ENCODE results near the gene PAX5.

PAX5 gene

DNA sequence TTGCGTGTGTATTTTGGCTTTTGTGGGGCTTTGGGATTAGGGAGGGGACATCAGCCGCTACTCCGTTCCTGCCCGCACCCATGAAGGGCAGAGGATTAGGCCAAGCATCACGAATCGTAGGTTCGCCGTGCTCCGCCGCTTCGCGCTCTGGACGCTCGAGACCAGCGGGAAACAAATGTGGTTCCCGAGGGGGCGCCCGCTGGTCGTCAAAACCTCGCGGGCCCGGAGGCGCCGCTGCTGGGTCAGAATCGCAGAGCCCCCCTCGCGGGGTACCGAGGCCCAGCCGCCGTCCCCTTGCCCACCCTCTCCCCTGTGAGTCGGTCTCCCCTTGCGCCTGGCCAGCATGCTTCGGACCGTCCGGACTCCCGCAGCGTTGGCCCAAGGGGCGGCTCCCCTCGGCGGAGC, 2.3 kb upstream of the PAX5 start:
- Histone ChIP-seq H3K4me1 (ENCODE audit: control insufficient read depth, low read depth, low read length) (peaks cover 19% of the 10 kb centered on the region), H3K36me3 (ENCODE audit: control insufficient read depth, low read depth, low read length) (no peaks in the 10 kb centered on the region), H3K27me3 (ENCODE audit: control insufficient read depth, insufficient read depth, low read length) (peaks cover 100% of the 10 kb centered on the region), H3K9ac (ENCODE audit: low read length) (no peak overlapping the region), H3K27ac (ENCODE audit: low read length) (no peak overlapping the region), H3K9me3 (ENCODE audit: control insufficient read depth, low read depth, low read length) (no peaks in the 10 kb centered on the region), H3K4me3 (ENCODE audit: low read length) (peak overlapping the region; percentile 69)

DNA sequence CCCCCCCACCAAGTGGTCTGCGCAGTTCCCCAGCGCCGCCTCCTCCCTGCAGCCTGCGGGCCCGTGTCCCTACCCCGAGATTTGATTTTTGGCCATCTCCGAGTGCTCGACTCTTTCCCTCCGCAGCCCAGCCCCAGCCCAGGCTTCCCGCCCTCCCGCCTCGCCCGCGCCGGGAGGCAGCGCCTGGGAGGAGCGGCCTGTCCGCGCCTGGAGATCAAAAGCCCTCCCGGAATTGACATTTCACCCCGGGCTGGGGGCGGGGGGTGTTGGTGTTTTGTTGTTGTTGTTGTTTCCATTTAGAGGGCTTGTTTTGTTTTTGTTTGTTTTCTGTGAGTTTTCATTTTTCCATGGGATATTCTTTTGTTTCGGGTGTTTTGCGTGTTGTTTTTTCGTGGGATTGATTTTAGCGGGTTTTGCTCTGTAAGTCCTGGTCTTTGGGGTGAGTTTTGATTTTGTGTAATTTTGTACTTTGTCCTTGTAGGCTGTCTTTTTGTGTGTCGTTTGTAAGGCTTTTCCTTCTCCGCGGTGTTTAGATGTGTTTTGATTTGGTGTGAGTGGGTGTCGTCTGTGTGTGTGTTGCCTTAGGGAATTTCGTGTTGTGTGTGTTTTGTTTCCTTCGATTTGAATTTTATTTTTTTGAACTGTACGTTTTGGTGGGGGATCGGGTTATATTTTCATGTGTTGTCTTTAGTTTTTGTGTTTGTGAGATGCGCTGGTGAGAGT, 1.7 kb upstream of the PAX5 start:
- Histone ChIP-seq H3K4me1 (ENCODE audit: control insufficient read depth, low read depth, low read length) (peaks cover 19% of the 10 kb centered on the region), H3K4me3 (ENCODE audit: low read length) (peak overlapping the region; percentile 69), H3K27me3 (ENCODE audit: control insufficient read depth, insufficient read depth, low read length) (peaks cover 100% of the 10 kb centered on the region), H3K36me3 (ENCODE audit: control insufficient read depth, low read depth, low read length) (no peaks in the 10 kb centered on the region), H3K9ac (ENCODE audit: low read length) (no peak overlapping the region), H3K27ac (ENCODE audit: low read length) (no peak overlapping the region), H3K9me3 (ENCODE audit: control insufficient read depth, low read depth, low read length) (no peaks in the 10 kb centered on the region)

DNA sequence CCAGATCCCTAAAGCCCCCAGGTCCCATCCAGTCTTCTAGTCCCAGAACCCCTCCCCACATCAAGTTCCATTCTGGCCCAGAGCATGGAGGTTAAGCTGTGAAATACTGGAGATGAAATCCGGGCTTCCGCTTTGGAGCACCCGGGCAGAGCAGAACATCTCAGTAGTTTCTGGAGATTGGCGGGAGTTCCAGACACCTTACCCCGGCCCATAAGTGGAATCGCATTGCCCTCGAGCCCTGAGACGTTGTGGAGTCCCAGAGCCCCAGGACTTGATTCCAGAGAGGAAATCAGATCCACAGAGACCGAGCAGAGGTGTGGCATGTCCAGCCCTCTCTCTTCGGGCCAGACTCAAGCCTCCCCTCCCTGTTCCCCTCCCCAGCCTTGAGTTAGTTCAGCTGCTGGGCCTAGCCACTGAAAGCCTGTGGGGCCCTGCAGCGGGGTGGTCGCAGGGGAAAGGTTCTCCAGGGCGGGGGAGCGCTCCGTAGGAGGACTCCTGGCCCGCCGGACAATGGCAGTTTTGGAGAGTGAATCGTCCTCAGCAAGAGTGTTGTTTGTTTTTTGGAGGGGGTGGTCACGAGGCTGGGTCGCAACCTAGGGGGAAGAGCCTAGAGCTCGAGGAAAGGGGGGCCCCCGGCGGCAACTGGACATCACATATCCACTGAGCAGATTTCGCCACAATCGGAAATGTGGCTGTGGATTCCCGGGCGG, 1.0 kb upstream of the PAX5 start:
- Histone ChIP-seq H3K36me3 (ENCODE audit: control insufficient read depth, low read depth, low read length) (no peaks in the 10 kb centered on the region), H3K4me1 (ENCODE audit: control insufficient read depth, low read depth, low read length) (peaks cover 23% of the 10 kb centered on the region), H3K9me3 (ENCODE audit: control insufficient read depth, low read depth, low read length) (no peaks in the 10 kb centered on the region), H3K4me3 (ENCODE audit: low read length) (peak overlapping the region; percentile 69), H3K27me3 (ENCODE audit: control insufficient read depth, insufficient read depth, low read length) (peaks cover 100% of the 10 kb centered on the region), H3K9ac (ENCODE audit: low read length) (no peak overlapping the region), H3K27ac (ENCODE audit: low read length) (no peak overlapping the region)

DNA sequence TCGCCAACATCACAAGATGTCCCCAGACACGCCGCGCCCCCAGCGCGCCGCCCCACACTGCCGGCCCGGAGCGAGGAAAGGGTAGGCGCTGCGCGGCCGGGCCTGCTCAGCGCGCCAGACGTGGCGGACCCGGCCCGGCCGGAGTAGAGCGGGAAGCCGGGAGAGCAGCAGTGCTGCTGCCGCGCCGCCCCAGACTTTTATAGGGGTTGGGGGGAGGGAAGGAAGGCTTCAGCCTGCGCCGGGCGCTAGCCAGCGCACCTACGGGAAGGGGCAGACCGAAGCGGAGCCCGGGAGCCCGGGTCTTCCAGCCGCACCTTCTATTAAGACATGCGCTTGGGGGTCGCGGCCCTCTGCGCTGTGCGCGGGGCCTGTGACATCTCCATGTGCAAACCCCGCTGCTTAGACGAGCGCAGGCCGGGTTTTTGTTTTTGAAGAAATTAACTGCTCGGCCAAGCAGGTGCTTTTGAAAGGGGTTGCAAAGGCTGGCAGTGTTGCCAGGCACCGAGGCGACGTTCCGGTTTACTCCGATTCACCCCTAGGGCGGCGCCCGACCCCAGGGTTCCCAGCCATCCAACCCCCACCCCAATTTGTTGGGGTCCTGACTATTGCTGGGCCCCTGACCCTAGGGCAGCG, 353 bp upstream of the PAX5 start:
- Histone ChIP-seq H3K27ac (ENCODE audit: low read length) (no peak overlapping the region), H3K9me3 (ENCODE audit: control insufficient read depth, low read depth, low read length) (no peaks in the 10 kb centered on the region), H3K27me3 (ENCODE audit: control insufficient read depth, insufficient read depth, low read length) (peaks cover 100% of the 10 kb centered on the region), H3K4me1 (ENCODE audit: control insufficient read depth, low read depth, low read length) (peaks cover 30% of the 10 kb centered on the region), H3K4me3 (ENCODE audit: low read length) (peak overlapping the region; percentile 69), H3K9ac (ENCODE audit: low read length) (no peak overlapping the region), H3K36me3 (ENCODE audit: control insufficient read depth, low read depth, low read length) (no peaks in the 10 kb centered on the region)

DNA sequence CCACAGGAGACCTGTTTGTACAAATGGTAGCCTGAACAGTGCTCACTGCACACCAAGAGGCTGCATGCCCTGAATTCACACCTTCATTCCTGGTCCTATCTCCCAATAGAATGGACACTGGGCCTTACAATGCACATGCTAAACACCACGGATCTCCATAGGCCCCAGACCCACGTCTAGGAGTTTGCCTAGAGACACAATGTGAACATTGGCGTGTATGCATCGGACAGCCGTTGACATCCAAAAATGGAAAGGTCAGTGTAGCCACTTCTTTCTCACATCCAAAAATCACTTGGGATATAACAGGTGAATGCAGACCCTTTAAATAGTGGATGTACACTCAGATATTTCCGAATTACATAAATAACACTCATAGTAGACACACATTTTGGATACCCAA, 927 bp downstream of the PAX5 start:
- no peak overlapping the region for H3K9ac ChIP-seq (ENCODE audit: low read length)
- peaks cover 34% of the 10 kb centered on the region for H3K4me1 ChIP-seq (ENCODE audit: control insufficient read depth, low read depth, low read length)
- H3K36me3 ChIP-seq (ENCODE audit: control insufficient read depth, low read depth, low read length): no peaks in the 10 kb centered on the region
- H3K9me3 ChIP-seq (ENCODE audit: control insufficient read depth, low read depth, low read length): no peaks in the 10 kb centered on the region
- H3K27ac ChIP-seq (ENCODE audit: low read length): no peak overlapping the region
- no peak overlapping the region for H3K4me3 ChIP-seq (ENCODE audit: low read length)
- peaks cover 100% of the 10 kb centered on the region for H3K27me3 ChIP-seq (ENCODE audit: control insufficient read depth, insufficient read depth, low read length)

DNA sequence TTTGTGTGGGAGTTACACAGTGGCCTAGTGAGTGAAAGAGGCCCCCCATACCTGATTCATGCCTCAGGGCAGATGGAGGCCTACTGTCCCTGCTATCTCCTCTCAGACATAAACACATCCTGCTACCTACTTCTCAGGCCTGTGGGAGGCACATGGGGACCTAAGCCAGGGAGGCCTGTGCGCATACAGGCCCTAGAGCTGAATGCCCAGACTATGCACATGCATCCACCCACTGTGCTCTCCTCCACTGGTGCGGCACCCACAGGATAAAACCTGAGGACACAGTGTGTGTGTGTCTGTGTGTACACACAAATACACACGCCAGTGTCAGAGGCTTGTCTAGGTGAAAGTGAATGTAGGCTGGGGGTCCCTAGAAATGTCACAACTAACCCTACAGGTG, 1.4 kb downstream of the PAX5 start:
- Histone ChIP-seq H3K27me3 (ENCODE audit: control insufficient read depth, insufficient read depth, low read length) (peaks cover 100% of the 10 kb centered on the region), H3K9ac (ENCODE audit: low read length) (no peak overlapping the region), H3K9me3 (ENCODE audit: control insufficient read depth, low read depth, low read length) (no peaks in the 10 kb centered on the region), H3K27ac (ENCODE audit: low read length) (no peak overlapping the region), H3K4me3 (ENCODE audit: low read length) (no peak overlapping the region), H3K36me3 (ENCODE audit: control insufficient read depth, low read depth, low read length) (no peaks in the 10 kb centered on the region), H3K4me1 (ENCODE audit: control insufficient read depth, low read depth, low read length) (peaks cover 32% of the 10 kb centered on the region)

DNA sequence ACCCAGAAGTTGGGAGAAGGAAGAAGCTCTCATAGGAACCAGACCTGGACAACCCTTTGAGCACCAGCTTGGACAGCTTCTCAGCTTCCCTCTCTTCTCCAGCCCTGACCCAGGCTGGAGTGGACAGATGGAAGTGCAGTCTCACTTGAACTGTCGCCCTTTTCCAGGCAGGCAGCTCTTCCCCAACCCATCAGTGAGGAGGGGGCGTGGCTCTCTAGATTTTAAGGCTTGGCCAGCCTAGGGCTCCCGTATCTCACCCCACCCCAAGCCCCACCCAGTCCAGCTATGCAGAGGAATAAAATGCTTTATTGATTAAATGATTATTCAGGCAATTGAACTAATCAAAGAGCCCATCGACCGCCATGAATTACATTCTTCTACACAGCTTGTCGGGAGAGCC, 2.2 kb downstream of the PAX5 start:
- H3K9ac ChIP-seq (ENCODE audit: low read length): no peak overlapping the region
- H3K27ac ChIP-seq (ENCODE audit: low read length): no peak overlapping the region
- H3K4me1 ChIP-seq (ENCODE audit: control insufficient read depth, low read depth, low read length): peaks cover 32% of the 10 kb centered on the region
- no peaks in the 10 kb centered on the region for H3K36me3 ChIP-seq (ENCODE audit: control insufficient read depth, low read depth, low read length)
- H3K27me3 ChIP-seq (ENCODE audit: control insufficient read depth, insufficient read depth, low read length): peaks cover 98% of the 10 kb centered on the region
- H3K4me3 ChIP-seq (ENCODE audit: low read length): no peak overlapping the region
- H3K9me3 ChIP-seq (ENCODE audit: control insufficient read depth, low read depth, low read length): no peaks in the 10 kb centered on the region

DNA sequence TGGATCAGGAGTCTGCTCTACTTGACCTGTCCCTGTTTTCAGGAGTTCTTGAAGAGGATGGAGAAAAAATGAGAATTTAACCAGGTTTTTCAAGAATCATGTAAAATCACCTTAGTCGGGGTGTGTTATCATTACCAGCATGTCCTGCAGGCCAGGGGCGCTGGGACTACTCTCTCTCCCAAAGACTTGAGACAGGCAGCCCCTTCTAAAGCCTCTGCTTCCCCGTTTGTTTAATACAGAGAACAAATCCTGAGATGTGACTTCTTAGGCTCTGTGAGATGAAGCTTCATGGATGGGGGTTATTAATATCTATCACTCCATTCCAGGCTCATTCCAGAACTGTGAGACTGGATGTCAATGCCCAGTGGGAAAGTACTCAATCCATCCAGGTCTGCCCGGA, 3.0 kb downstream of the PAX5 start:
- no peak overlapping the region for H3K9ac ChIP-seq (ENCODE audit: low read length)
- no peaks in the 10 kb centered on the region for H3K9me3 ChIP-seq (ENCODE audit: control insufficient read depth, low read depth, low read length)
- H3K4me3 ChIP-seq (ENCODE audit: low read length): no peak overlapping the region
- H3K36me3 ChIP-seq (ENCODE audit: control insufficient read depth, low read depth, low read length): no peaks in the 10 kb centered on the region
- H3K27ac ChIP-seq (ENCODE audit: low read length): no peak overlapping the region
- peaks cover 98% of the 10 kb centered on the region for H3K27me3 ChIP-seq (ENCODE audit: control insufficient read depth, insufficient read depth, low read length)
- H3K4me1 ChIP-seq (ENCODE audit: control insufficient read depth, low read depth, low read length): peaks cover 31% of the 10 kb centered on the region

DNA sequence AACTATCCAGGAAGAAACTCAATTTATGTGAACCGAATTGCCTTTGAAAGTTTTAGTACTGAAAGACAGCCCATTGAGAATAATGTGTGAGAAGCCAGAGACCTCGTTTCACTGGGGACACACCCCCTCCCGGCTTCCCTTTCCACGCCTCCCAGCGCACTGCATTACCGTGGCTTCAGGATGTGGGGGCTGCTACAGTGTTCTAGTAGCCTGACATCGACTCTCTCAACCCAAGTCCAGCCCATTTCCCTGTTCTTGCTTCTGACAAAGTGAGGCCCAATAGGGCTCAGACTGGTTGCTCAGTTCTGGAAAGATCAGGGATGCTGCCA, 3.5 kb downstream of the PAX5 start:
- no peaks in the 10 kb centered on the region for H3K36me3 ChIP-seq (ENCODE audit: control insufficient read depth, low read depth, low read length)
- H3K9me3 ChIP-seq (ENCODE audit: control insufficient read depth, low read depth, low read length): no peaks in the 10 kb centered on the region
- H3K9ac ChIP-seq (ENCODE audit: low read length): no peak overlapping the region
- H3K27me3 ChIP-seq (ENCODE audit: control insufficient read depth, insufficient read depth, low read length): peaks cover 98% of the 10 kb centered on the region
- peaks cover 32% of the 10 kb centered on the region for H3K4me1 ChIP-seq (ENCODE audit: control insufficient read depth, low read depth, low read length)
- peak overlapping the region; percentile 58 for H3K4me3 ChIP-seq (ENCODE audit: low read length)
- H3K27ac ChIP-seq (ENCODE audit: low read length): no peak overlapping the region

DNA sequence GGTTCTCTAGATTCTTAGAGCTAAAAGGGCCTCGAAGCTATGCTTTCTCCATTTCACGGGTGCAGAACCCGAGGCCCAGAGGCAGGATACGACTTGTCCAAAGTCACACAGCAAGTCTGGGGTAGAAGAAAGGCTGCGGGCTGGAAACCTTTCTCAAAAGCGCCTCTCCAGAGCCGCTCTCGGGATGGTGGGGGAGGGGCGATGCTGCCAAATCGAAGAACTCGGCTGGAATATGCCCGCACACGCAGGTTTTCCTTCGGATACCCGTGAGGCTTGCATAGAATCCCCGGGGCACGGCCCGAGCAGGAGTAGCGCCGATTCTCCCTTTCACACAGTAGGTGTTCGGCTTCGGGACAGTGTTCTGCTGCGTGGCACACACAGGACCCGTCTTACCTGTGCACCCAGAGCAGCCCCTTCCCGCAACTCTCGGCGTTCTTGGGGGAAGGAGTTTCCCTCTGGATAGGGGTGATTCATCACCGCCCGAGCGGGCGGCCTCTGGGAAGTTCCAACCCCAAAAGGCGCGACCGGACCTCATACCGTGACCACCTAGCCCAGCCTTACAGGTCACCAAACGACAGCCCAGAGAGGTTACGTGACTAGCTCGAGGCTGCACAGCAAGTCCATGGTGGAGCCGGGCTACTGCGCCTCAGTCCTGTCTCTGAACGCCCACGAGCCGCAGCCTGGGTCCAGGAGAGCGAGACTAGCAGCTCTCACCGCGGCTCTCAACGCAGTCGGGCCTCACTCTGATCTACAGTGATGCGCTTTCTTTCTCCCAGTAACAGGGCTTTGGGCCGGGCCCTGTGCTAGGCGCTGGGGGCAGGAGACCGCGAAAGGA, 4.1 kb downstream of the PAX5 start:
- H3K9ac ChIP-seq (ENCODE audit: low read length): no peak overlapping the region
- no peaks in the 10 kb centered on the region for H3K36me3 ChIP-seq (ENCODE audit: control insufficient read depth, low read depth, low read length)
- peak overlapping the region; percentile 58 for H3K4me3 ChIP-seq (ENCODE audit: low read length)
- peaks cover 34% of the 10 kb centered on the region for H3K4me1 ChIP-seq (ENCODE audit: control insufficient read depth, low read depth, low read length)
- H3K9me3 ChIP-seq (ENCODE audit: control insufficient read depth, low read depth, low read length): no peaks in the 10 kb centered on the region
- peaks cover 98% of the 10 kb centered on the region for H3K27me3 ChIP-seq (ENCODE audit: control insufficient read depth, insufficient read depth, low read length)
- H3K27ac ChIP-seq (ENCODE audit: low read length): no peak overlapping the region

DNA sequence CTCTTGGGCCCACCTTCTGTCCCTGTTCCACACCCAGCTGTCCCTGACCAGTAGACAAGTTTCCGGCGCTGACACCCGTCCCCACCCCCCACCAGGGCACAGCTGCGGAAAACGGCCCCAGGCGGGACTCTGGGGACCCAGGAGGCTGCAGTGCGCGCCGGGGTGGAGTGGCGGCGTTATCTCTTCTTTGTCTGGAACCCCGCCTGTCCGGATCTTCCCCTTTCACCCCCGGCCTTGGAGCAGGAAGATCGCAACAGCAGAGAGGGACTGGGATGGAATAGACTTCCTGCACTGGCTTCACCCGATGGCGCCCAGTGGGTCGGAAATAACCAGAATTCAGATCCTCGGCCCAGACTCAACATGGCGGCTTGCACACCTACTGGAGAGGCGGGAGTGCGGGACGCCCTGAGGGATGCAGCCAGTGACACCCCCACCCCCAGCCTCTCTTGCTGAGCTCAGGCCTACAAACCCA, 4.7 kb downstream of the PAX5 start:
- no peak overlapping the region for H3K27ac ChIP-seq (ENCODE audit: low read length)
- H3K36me3 ChIP-seq (ENCODE audit: control insufficient read depth, low read depth, low read length): no peaks in the 10 kb centered on the region
- H3K4me1 ChIP-seq (ENCODE audit: control insufficient read depth, low read depth, low read length): peaks cover 34% of the 10 kb centered on the region
- H3K9ac ChIP-seq (ENCODE audit: low read length): no peak overlapping the region
- no peaks in the 10 kb centered on the region for H3K9me3 ChIP-seq (ENCODE audit: control insufficient read depth, low read depth, low read length)
- H3K4me3 ChIP-seq (ENCODE audit: low read length): peak overlapping the region; percentile 58
- H3K27me3 ChIP-seq (ENCODE audit: control insufficient read depth, insufficient read depth, low read length): peaks cover 98% of the 10 kb centered on the region

All from iPS-18a (cell line).